ENCODE data around the gene PYY. TPM values are rescaled to one million over a fixed set of nuclear protein-coding genes. Genes with fewer than 3 reads are reported as not detected.
"Not testable (repeated sequence)": the region's sequence is repeated elsewhere in the genome, so short reads cannot be mapped to it uniquely, and the experiment has no call there.

The PYY gene
- total RNA-seq, 1 donor from 2014 or later, result not detected

DNA sequence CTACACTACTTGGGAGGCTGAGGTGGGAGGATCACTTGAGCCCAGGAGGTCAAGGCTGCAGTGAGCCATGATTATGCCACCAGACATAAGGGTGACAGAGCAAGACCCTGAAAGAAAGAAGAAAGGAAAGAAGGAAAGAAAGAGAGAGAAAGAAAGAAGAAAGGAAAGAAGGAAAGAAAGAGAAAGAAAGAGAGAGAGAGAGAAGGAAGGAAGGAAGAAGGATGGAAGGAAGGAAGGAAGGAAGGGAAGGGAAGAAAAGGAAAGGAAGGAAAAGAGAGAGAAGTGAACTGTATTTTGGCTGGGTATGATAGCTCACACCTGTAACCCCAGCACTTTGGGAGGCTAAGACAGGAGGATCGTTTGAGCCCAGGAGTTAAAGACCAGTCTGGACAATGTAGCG lies 24.3 kb upstream of the PYY start:
- no peak overlapping the region for H3K4me3 ChIP-seq
- H3K27ac ChIP-seq, result no peak overlapping the region
- TF ChIP-seq, protein P1, sequence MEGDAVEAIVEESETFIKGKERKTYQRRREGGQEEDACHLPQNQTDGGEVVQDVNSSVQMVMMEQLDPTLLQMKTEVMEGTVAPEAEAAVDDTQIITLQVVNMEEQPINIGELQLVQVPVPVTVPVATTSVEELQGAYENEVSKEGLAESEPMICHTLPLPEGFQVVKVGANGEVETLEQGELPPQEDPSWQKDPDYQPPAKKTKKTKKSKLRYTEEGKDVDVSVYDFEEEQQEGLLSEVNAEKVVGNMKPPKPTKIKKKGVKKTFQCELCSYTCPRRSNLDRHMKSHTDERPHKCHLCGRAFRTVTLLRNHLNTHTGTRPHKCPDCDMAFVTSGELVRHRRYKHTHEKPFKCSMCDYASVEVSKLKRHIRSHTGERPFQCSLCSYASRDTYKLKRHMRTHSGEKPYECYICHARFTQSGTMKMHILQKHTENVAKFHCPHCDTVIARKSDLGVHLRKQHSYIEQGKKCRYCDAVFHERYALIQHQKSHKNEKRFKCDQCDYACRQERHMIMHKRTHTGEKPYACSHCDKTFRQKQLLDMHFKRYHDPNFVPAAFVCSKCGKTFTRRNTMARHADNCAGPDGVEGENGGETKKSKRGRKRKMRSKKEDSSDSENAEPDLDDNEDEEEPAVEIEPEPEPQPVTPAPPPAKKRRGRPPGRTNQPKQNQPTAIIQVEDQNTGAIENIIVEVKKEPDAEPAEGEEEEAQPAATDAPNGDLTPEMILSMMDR (IDR thresholded peaks at IDR 0.05), result no peak
- no peak for DNase-seq
- H3K4me1 ChIP-seq, result no peaks in the 10 kb centered on the region
- no peaks in the 10 kb centered on the region for H3K9me3 ChIP-seq
- ATAC-seq, result no peak
- H3K27me3 ChIP-seq, result peaks cover 33% of the 10 kb centered on the region
- intact Hi-C loops (cut with DNase I), result no loop called here
- no peaks in the 10 kb centered on the region for H3K36me3 ChIP-seq

DNA sequence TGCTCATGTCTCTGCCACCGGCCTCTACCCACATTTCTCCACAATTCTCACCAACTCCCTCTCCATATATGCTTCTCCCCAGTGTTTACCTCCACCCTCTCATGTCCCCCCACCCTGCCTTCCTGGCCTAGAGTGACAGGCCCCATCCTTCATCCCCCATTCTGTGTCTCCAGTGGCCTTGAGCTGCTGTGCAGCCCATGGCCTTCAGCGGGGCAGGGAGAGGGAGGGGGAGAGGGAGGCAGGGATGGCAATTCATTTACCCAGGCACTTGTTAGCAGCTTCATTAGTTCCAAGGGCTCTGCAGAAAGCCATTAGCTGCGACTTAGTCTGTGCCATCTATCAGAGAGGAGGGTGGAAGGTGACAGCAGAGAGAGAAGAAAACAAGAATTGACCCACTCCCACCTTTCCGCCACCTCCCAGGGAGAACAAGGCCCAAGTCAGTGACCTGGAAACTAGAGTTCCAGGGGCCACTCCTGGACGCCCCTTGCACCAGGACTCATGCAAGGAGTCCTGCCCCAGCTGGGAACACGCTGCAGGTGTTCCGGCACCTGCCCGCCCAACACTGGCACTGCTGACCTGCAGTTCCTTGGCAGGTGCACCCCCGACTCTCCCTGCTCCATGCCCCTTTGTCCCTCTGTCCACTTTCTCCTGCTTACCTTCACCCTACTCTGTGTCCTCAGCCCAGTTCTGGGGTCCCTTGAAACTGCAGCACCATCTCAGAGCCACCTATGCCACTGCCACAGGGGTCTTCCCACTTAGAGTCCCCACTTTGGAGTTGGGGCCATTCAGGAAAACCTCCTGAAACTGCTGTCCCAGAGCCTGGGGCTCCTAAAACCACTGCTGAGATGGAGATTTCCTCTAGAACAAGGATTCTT lies 23.5 kb upstream of the PYY start:
- no peak for ATAC-seq
- no peak for DNase-seq
- H3K27me3 ChIP-seq, result peaks cover 24% of the 10 kb centered on the region

DNA sequence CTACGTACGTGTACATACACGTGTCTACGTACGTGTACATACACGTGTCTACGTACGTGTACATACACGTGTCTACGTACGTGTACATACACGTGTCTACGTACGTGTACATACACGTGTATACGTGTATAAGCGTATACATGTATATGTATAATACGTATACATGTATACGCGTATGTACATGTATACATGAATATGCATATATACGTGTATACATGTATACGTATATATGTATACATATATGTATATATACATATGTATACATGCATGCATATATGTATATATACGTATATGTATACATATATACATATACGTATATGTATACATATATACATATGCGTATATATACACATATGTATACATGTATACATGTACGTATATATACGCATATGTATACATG lies 22.2 kb upstream of the PYY start:
- no peak overlapping the region for H3K4me3 ChIP-seq
- TF ChIP-seq, protein P1 (IDR thresholded peaks at IDR 0.05), result no peak
- H3K36me3 ChIP-seq, result no peaks in the 10 kb centered on the region
- no peaks in the 10 kb centered on the region for H3K4me1 ChIP-seq
- DNase-seq (no peak), ATAC-seq (no peak)
- intact Hi-C loops (cut with DNase I), result no loop called here
- H3K9me3 ChIP-seq, result no peaks in the 10 kb centered on the region
- H3K27ac ChIP-seq, result no peak overlapping the region
- H3K27me3 ChIP-seq, result peaks cover 16% of the 10 kb centered on the region

More for the DNA sequence above, 23.5 kb upstream of the PYY start:
- H3K27ac ChIP-seq, result no peak overlapping the region
- no peaks in the 10 kb centered on the region for H3K4me1 ChIP-seq
- TF ChIP-seq, protein P1 (IDR thresholded peaks at IDR 0.05), result no peak
- H3K4me3 ChIP-seq, result no peak overlapping the region
- no peaks in the 10 kb centered on the region for H3K36me3 ChIP-seq
- intact Hi-C loops (cut with DNase I), result no loop called here
- no peaks in the 10 kb centered on the region for H3K9me3 ChIP-seq

DNA sequence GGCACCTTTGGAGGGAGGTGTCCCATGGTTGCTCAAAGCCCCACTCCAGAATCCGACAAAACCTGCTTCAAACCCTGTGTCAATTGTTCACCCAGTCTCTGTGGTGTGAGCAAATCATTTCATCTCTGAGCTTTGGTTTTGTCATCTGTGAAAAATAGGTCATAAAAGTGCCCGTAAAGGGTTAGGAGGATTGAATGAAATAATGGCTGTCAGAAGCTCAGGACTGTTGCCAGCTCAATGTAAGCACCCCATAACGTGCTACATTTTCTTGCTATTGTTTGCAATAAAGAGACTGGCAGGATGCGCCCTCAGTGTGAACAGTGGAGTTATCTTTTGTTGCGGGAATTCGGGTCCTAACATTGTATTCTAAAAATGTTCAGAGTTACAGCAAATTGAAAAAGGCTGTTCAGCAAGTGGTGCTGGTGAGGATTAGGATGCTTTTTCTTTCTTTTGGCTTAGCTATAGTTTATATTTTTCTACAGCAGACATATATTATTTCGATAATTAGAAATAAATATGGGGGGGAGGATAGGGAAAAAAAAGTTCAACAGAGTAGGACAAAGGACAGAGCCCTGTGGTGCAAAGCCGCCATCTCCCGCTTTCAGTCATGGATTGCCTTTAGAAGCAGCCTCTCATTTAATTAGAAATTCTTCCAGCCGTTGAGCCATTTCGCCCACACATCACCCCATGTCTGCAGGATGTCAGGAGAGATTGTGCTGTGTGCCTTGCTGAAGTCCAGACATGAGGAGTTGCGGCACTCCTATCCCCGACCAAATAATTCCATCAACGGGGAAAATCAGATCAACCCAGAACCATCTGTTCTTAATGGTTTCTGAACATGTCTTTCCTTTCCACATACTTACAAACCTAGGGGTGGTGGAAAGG lies 20.9 kb upstream of the PYY start:
- TF ChIP-seq, protein P1 (IDR thresholded peaks at IDR 0.05), result no peak
- H3K9me3 ChIP-seq, result no peaks in the 10 kb centered on the region
- DNase-seq, result no peak
- no peak overlapping the region for H3K27ac ChIP-seq
- no peaks in the 10 kb centered on the region for H3K36me3 ChIP-seq
- peaks cover 16% of the 10 kb centered on the region for H3K27me3 ChIP-seq
- no peak for ATAC-seq
- intact Hi-C loops (cut with DNase I), result no loop called here
- H3K4me3 ChIP-seq, result no peak overlapping the region
- no peaks in the 10 kb centered on the region for H3K4me1 ChIP-seq

DNA sequence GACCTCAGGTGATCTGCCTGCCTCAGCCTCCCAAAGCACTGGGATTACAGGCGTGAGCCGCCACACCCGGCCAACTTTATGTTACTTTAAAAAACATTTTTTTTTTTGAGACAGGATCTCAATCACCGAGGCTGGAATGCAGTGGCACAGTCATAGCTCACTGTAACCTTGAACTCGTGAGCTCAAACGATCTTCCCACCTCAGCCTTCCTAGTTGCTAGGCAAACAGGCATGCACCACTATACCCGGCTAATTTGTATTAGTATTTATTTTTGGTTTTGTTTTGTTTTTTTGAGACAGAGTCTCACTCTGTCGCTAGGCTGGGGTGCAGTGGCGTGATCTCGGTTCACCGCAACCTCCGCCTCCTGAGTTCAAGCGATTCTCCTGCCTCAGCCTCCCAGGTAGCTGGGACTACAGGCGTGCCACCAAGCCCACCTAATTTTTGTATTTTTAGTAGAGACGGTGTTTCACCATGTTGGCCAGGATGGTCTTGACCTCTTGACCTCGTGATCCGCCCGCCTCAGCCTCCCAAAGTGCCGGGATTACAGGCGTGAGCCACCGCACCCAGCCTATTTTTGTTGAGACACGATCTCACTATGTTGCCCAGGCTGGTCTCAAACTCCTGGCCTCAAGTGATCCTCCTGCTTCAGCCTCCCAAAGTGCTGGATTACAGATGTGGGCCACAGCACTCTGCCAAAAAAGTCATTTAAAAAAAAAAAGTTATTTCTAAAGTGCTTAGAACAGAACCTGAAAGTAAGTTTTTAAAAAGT lies 18.9 kb upstream of the PYY start:
- intact Hi-C loops (cut with DNase I); H3K27ac ChIP-seq; ATAC-seq; DNase-seq; H3K4me1 ChIP-seq; H3K4me3 ChIP-seq; H3K36me3 ChIP-seq; H3K9me3 ChIP-seq: not testable (repeated sequence)
- H3K27me3 ChIP-seq, result peaks cover 10% of the 10 kb centered on the region

DNA sequence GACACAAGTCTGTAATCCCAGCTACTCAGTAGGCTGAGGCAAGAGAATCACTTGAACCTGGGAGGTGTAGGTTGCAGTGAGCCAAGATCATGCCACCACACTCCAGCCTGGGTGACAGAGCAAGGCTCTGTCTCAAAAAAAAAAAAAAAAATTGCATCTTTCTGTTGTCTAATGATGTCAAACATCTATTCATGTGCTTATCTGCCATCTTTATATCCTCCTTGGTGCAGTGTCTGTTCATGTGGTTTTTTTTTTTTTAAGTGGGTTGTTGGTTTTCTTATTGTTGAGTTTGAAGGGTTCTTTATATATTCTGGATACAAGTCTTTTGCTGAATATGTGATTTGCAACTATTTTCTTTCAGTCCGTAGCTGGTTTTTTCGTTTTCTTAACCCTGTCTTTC lies 17.7 kb upstream of the PYY start:
- H3K36me3 ChIP-seq; H3K4me3 ChIP-seq; DNase-seq; H3K4me1 ChIP-seq; H3K27me3 ChIP-seq; intact Hi-C loops (cut with DNase I); ATAC-seq; H3K27ac ChIP-seq; H3K9me3 ChIP-seq: not testable (repeated sequence)

Measured in upper lobe of right lung (tissue), 1 donor.